ENCODE measurements around the gene ATP5MC2. TPM values are rescaled to one million over a fixed set of nuclear protein-coding genes. Genes with fewer than 3 reads are reported as not detected.
A peak's percentile ranks its signal among the peaks of the same experiment; 100 is the strongest.

Gene ATP5MC2
- total and polyA plus RNA-seq, 9 of the 15 experiments (the other 6 are each of a cell fraction or from before 2014, with no cell fraction given), result 314 to 1,208 (median 468) TPM

GRCh38 chr12:53675701-53676607 is at the start of gene ATP5MC2 (continued):
- peak; percentile 74 for TF ChIP-seq PRDM10 (IDR thresholded peaks at IDR 0.05; ENCODE audit: partially characterized antibody)
- TF ChIP-seq EP400 (IDR thresholded peaks at IDR 0.05), result peak; percentile 100
- TF ChIP-seq, protein P1, sequence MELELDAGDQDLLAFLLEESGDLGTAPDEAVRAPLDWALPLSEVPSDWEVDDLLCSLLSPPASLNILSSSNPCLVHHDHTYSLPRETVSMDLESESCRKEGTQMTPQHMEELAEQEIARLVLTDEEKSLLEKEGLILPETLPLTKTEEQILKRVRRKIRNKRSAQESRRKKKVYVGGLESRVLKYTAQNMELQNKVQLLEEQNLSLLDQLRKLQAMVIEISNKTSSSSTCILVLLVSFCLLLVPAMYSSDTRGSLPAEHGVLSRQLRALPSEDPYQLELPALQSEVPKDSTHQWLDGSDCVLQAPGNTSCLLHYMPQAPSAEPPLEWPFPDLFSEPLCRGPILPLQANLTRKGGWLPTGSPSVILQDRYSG (tag; conservative IDR thresholded peaks at IDR 0.05; ENCODE audit: low read depth), result no peak; the same call in 1 of the 2 replicates
- peak; percentile 100 for TF ChIP-seq CEBPG (CRISPR knock-in tag; IDR thresholded peaks at IDR 0.05)
- TF ChIP-seq CEBPG (tag; conservative IDR thresholded peaks at IDR 0.05 in 1 of 2, IDR thresholded peaks at IDR 0.05 in 1 of 2), result peak; percentile 98 to 99
- peak; percentile 84 for TF ChIP-seq ZNF197 (CRISPR knock-in tag; IDR thresholded peaks at IDR 0.05; ENCODE audit: low read depth)
- TF ChIP-seq, protein P2, sequence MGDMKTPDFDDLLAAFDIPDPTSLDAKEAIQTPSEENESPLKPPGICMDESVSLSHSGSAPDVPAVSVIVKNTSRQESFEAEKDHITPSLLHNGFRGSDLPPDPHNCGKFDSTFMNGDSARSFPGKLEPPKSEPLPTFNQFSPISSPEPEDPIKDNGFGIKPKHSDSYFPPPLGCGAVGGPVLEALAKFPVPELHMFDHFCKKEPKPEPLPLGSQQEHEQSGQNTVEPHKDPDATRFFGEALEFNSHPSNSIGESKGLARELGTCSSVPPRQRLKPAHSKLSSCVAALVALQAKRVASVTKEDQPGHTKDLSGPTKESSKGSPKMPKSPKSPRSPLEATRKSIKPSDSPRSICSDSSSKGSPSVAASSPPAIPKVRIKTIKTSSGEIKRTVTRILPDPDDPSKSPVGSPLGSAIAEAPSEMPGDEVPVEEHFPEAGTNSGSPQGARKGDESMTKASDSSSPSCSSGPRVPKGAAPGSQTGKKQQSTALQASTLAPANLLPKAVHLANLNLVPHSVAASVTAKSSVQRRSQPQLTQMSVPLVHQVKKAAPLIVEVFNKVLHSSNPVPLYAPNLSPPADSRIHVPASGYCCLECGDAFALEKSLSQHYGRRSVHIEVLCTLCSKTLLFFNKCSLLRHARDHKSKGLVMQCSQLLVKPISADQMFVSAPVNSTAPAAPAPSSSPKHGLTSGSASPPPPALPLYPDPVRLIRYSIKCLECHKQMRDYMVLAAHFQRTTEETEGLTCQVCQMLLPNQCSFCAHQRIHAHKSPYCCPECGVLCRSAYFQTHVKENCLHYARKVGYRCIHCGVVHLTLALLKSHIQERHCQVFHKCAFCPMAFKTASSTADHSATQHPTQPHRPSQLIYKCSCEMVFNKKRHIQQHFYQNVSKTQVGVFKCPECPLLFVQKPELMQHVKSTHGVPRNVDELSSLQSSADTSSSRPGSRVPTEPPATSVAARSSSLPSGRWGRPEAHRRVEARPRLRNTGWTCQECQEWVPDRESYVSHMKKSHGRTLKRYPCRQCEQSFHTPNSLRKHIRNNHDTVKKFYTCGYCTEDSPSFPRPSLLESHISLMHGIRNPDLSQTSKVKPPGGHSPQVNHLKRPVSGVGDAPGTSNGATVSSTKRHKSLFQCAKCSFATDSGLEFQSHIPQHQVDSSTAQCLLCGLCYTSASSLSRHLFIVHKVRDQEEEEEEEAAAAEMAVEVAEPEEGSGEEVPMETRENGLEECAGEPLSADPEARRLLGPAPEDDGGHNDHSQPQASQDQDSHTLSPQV (IDR thresholded peaks at IDR 0.05), result peak; percentile 91
- peak; percentile 91 for TF ChIP-seq CTBP1 (IDR thresholded peaks at IDR 0.05; ENCODE audit: borderline replicate concordance)
- TF ChIP-seq, protein P3, sequence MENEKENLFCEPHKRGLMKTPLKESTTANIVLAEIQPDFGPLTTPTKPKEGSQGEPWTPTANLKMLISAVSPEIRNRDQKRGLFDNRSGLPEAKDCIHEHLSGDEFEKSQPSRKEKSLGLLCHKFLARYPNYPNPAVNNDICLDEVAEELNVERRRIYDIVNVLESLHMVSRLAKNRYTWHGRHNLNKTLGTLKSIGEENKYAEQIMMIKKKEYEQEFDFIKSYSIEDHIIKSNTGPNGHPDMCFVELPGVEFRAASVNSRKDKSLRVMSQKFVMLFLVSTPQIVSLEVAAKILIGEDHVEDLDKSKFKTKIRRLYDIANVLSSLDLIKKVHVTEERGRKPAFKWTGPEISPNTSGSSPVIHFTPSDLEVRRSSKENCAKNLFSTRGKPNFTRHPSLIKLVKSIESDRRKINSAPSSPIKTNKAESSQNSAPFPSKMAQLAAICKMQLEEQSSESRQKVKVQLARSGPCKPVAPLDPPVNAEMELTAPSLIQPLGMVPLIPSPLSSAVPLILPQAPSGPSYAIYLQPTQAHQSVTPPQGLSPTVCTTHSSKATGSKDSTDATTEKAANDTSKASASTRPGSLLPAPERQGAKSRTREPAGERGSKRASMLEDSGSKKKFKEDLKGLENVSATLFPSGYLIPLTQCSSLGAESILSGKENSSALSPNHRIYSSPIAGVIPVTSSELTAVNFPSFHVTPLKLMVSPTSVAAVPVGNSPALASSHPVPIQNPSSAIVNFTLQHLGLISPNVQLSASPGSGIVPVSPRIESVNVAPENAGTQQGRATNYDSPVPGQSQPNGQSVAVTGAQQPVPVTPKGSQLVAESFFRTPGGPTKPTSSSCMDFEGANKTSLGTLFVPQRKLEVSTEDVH (IDR thresholded peaks at IDR 0.05; ENCODE audit: low read depth, partially characterized antibody), result peak; percentile 62
- TF ChIP-seq L3MBTL2 (IDR thresholded peaks at IDR 0.05), result peak; percentile 95
- TF ChIP-seq ZNF282 (CRISPR knock-in tag; IDR thresholded peaks at IDR 0.05), result 0 out of 2 replicates have a peak, but pooled peaks have one; percentile 62
- peak; percentile 85 for TF ChIP-seq HNRNPLL (IDR thresholded peaks at IDR 0.05; ENCODE audit: low read depth, low read length, poor library complexity, severe bottlenecking)
- TF ChIP-seq ZKSCAN1 (IDR thresholded peaks at IDR 0.05; ENCODE audit: low read depth, low read length), result 0 out of 2 replicates have a peak, but pooled peaks have one; percentile 22

Measured in K562 (cell line).